GM10847 (cell line): ENCODE results near the gene COQ10A.

ENCODE experiments used
- POLR2A ChIP-seq: IDR thresholded peaks from 2 replicates; pipeline ENCODE4 v1.6.1; 2011; ENCODE audit not compliant: insufficient read length; ENCODE audit errors: extremely low read depth

COQ10A gene

GRCh38 chr12:56297400-56297799, 30.7 kb downstream of the COQ10A start:
- no peak for TF ChIP-seq POLR2A

- TF ChIP-seq POLR2A = no peak
Observed at GRCh38 chr12:56298828-56299227, 32.1 kb downstream of the COQ10A start.

- TF ChIP-seq POLR2A = no peak
Observed at GRCh38 chr12:56299308-56299852, 32.6 kb downstream of the COQ10A start.

GRCh38 chr12:56299853-56300643, 33.3 kb downstream of the COQ10A start, which contains the start of gene CS:
Gene CS, minus strand, starts transcription at chr12:56300330. Its CDS starts 129 bp downstream, at chr12:56300201.
- peak; percentile 50 for TF ChIP-seq POLR2A

GRCh38 chr12:56300644-56301464, 34.1 kb downstream of the COQ10A start:
- no peak for TF ChIP-seq POLR2A

- no peak for TF ChIP-seq POLR2A
Observed at GRCh38 chr12:56304276-56304675, 37.5 kb downstream of the COQ10A start.

GRCh38 chr12:56304872-56305590, 38.3 kb downstream of the COQ10A start:
- TF ChIP-seq POLR2A = no peak

GRCh38 chr12:56307221-56307965, 40.7 kb downstream of the COQ10A start:
- no peak for TF ChIP-seq POLR2A

- no peak for TF ChIP-seq POLR2A
Observed at GRCh38 chr12:56308714-56309113, 42.0 kb downstream of the COQ10A start.

- TF ChIP-seq POLR2A = no peak
Observed at GRCh38 chr12:56311003-56311402, 44.3 kb downstream of the COQ10A start.

- no peak for TF ChIP-seq POLR2A
Observed at GRCh38 chr12:56315249-56315621, 48.5 kb downstream of the COQ10A start.

GRCh38 chr12:56315622-56316473, 49.1 kb downstream of the COQ10A start, which contains the start of gene CNPY2:
Gene CNPY2, minus strand, starts transcription at chr12:56315988. Its CDS starts 771 bp downstream, at chr12:56315217.
- TF ChIP-seq POLR2A = peak; percentile 87

- no peak for TF ChIP-seq POLR2A
Observed at GRCh38 chr12:56317675-56318074, 50.9 kb downstream of the COQ10A start.
